Measurements from ENCODE around the gene BCL2L12. TPM values are rescaled to one million over a fixed set of nuclear protein-coding genes. Genes with fewer than 3 reads are reported as not detected.

Gene BCL2L12
- total RNA-seq, 1 experiment from 2014 or later: 145 TPM

- Mint-ChIP-seq H3K27ac (peak overlapping the region in 2 of 3 experiments; percentile 79 to 87; a peak in 2 of 7 replicates), H3K36me3 (ENCODE audit: insufficient read depth in 1 of 3, low read depth in 3 of 3) (peaks cover 19 to 47% (median 42%) of the 10 kb centered on the region in 3 experiments), H3K27me3 (ENCODE audit: low read depth) (no peaks in the 10 kb centered on the region; the same call in 1 of the 2 replicates), H3K4me3 (no peak overlapping the region; a peak in 1 of 5 replicates), H3K9me3 (no peaks in the 10 kb centered on the region), H3K4me1 (no peaks in the 10 kb centered on the region)
- Histone ChIP-seq H3K9ac (ENCODE audit: extremely low read depth, insufficient read length, low read length) (no peak overlapping the region), H3K4me1 (ENCODE audit: insufficient read depth, low read length) (no peaks in the 10 kb centered on the region), H3K79me1 (ENCODE audit: insufficient read depth, low read depth, low read length, poor library complexity, severe bottlenecking) (no peaks in the 10 kb centered on the region), H2BK15ac (ENCODE audit: low read depth, low read length) (no peak overlapping the region), H3K4ac (ENCODE audit: low read depth, low read length) (no peak overlapping the region), H4K5ac (ENCODE audit: insufficient read length, low read depth, low read length) (no peak overlapping the region), H2BK20ac (ENCODE audit: low read depth, low read length, poor library complexity, severe bottlenecking) (no peak overlapping the region), H2AK5ac (ENCODE audit: insufficient read length, low read length) (no peak overlapping the region), H3T11ph (ENCODE audit: low read length) (no peak overlapping the region), H3K23ac (ENCODE audit: insufficient read length, low read depth, low read length) (no peak overlapping the region), H2BK5ac (ENCODE audit: insufficient read length, low read length) (no peak overlapping the region), H3K23me2 (ENCODE audit: insufficient read length, low read depth, low read length, poor library complexity, severe bottlenecking) (no peaks in the 10 kb centered on the region), H2AFZ (ENCODE audit: low read length) (no peak overlapping the region), H2BK120ac (ENCODE audit: low read depth, low read length, poor library complexity, severe bottlenecking) (no peak overlapping the region), H3K79me2 (ENCODE audit: insufficient read depth, low read length) (no peaks in the 10 kb centered on the region), H3K56ac (ENCODE audit: insufficient read length, low read depth, low read length) (no peak overlapping the region), H3K14ac (ENCODE audit: insufficient read depth, low read length) (no peak overlapping the region), H3K27ac (ENCODE audit: insufficient read length, low read depth, low read length) (no peak overlapping the region), H3K27me3 (ENCODE audit: insufficient read depth, low read length) (no peaks in the 10 kb centered on the region), H4K91ac (ENCODE audit: insufficient read length, low read depth, low read length) (no peak overlapping the region), H4K20me1 (ENCODE audit: control insufficient read depth, insufficient read depth, insufficient read length) (no peaks in the 10 kb centered on the region), H3K4me2 (ENCODE audit: insufficient read depth, insufficient read length, low read length) (no peak overlapping the region), H2BK12ac (ENCODE audit: insufficient read length, low read depth, low read length) (no peak overlapping the region), H3K18ac (ENCODE audit: insufficient read length, low read depth, low read length) (no peak overlapping the region), H4K8ac (replicated peaks; ENCODE audit: insufficient read length, low read depth, low read length) (no peak overlapping the region), H3K9me3 (ENCODE audit: control insufficient read depth, low read depth, low read length) (no peaks in the 10 kb centered on the region)
- DNase-seq: peak; percentile 54
- 100% methylated on average over 1 of the region's 40 CpGs for WGBS (ENCODE audit: extremely low coverage, insufficient read length, low lambda C conversion rate)
- no peak for TF ChIP-seq CTCF (conservative IDR thresholded peaks at IDR 0.05)
These were observed 35.6 kb downstream of the BCL2L12 start for GRCh38 chr19:49701271-49701786.
